Measurements from ENCODE around the gene DNAH3. TPM values are rescaled to one million over a fixed set of nuclear protein-coding genes. Genes with fewer than 3 reads are reported as not detected.

Gene DNAH3
- total RNA-seq, 1 donor from 2014 or later, result not detected

DNA sequence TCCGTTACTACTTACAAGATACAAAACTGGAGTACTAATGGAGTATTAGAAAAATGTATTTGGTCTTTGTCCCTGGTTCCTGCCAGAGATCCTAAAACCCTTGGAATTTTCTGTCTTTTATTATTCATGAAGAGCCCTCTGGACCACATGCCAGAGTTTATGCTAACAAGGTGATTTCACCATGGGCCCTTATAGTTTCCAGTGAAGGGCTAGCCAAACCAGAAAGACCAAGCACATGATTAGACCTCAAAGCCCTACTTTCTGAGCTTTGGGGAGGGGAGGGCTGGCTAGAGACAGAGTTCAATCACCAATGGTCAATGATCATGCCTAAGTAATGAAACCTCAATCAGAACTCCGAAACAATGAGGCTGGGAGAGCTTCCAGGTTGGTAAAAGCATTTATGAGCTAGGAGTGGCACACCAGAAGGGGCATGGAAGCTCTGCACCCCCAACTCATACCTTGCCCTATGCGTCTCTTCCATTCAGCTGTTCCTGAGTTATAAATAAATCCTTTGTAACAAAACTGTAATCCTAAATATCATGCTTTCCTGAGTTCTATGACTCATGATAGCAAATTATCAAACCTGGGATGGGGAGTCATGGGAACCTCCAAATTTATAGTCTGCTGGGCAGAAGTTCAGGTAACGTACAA lies 260.9 kb downstream of the DNAH3 start:
- TF ChIP-seq, protein P1, sequence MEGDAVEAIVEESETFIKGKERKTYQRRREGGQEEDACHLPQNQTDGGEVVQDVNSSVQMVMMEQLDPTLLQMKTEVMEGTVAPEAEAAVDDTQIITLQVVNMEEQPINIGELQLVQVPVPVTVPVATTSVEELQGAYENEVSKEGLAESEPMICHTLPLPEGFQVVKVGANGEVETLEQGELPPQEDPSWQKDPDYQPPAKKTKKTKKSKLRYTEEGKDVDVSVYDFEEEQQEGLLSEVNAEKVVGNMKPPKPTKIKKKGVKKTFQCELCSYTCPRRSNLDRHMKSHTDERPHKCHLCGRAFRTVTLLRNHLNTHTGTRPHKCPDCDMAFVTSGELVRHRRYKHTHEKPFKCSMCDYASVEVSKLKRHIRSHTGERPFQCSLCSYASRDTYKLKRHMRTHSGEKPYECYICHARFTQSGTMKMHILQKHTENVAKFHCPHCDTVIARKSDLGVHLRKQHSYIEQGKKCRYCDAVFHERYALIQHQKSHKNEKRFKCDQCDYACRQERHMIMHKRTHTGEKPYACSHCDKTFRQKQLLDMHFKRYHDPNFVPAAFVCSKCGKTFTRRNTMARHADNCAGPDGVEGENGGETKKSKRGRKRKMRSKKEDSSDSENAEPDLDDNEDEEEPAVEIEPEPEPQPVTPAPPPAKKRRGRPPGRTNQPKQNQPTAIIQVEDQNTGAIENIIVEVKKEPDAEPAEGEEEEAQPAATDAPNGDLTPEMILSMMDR (conservative IDR thresholded peaks at IDR 0.05; ENCODE audit: low read depth, low read length), result no peak
- no peak overlapping the region for H3K4me3 ChIP-seq (ENCODE audit: low read depth, low read length)
- no peak for DNase-seq (ENCODE audit: low read depth)

DNA sequence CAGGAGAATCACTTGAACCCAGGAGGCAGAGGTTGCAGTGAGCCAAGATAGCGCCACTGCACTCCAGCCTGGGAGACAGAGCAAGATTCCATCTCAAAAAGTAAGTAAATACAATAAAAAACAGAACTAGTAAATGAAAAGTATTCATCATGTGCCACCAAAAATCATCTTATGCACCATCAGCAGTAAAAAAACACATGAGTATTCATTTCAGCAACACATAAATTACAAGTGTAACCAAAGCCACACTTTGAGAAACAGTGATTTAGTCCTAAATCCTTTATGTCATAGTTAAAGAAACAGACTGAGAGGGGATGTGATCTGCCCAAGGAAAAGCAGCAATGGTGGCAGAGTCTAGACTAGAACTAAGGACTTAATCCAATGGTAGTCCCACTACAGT lies 263.4 kb downstream of the DNAH3 start:
- no peak for DNase-seq (ENCODE audit: low read depth)
- no peak overlapping the region for H3K4me3 ChIP-seq (ENCODE audit: low read depth, low read length)
- TF ChIP-seq, protein P1 (conservative IDR thresholded peaks at IDR 0.05; ENCODE audit: low read depth, low read length), result no peak

DNA sequence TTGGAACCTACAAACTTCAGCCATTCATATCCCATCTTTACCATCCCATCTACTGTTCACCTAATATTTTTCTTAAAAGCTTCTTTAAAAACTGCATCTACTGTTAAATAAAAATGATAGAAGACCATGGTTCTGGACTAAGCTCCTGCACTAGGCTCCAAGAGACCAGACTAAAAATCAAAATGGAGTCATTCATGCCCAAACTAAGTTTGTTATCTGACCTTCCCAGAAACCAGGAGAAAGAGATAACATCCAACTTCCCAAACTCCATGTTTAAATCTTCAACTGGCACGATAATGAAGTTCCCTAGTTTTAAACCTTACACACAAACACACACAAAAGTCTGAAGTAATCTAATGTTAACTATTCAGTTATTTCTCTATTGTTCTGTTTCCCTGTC lies 264.3 kb downstream of the DNAH3 start:
- DNase-seq (ENCODE audit: low read depth), result no peak
- TF ChIP-seq, protein P1 (conservative IDR thresholded peaks at IDR 0.05; ENCODE audit: low read depth, low read length), result no peak
- H3K4me3 ChIP-seq (ENCODE audit: low read depth, low read length), result no peak overlapping the region

DNA sequence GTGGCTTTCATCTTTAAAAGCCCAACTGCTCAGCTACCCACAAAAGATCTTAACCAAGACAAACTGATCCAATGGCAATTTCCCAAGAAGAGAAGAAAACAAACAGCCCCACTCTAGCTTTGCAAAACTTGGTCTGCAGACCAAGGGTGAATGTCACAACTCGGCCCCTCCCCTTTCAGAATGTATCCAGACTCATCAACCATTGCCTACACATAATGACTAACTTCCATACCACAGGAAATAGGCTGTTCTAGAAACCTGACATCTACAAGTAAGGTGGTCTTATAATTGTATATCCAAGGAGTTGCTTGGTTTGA lies 266.4 kb downstream of the DNAH3 start:
- no peak for DNase-seq (ENCODE audit: low read depth)
- no peak overlapping the region for H3K4me3 ChIP-seq (ENCODE audit: low read depth, low read length)
- TF ChIP-seq, protein P1 (conservative IDR thresholded peaks at IDR 0.05; ENCODE audit: low read depth, low read length), result no peak

DNA sequence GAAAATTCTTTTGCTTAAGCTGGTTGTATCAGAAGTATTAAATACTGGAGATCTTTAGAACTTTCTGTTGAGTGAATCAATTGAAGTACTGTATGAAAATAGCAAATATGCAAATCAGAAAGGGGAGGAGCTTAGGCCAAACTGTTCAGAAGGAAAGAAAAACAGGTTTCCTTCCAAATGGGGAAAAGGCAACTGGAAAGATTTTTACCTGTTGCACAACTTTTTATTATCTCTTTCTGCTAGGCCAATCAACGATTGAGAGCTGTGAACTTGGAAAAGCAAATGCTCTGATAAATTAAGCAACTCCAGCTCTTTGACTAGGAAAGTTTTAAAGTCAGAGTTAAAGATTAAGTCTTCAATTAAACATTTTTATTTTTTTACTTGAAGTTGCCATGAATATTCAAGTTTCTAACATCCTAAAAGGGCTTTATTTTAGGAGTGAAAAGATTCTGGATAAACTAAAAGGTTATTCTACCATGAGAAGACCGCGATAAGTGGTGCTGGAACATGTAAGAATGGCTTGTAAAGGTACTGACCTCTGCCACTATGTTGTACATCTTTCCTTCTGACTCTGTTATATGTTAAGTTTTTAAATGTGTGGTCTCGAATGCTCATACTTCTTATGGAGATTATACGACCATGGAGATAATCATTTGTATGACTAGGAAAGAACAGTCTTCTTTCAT lies 266.9 kb downstream of the DNAH3 start:
- no peak for DNase-seq (ENCODE audit: low read depth)
- TF ChIP-seq, protein P1 (conservative IDR thresholded peaks at IDR 0.05; ENCODE audit: low read depth, low read length), result no peak
- H3K4me3 ChIP-seq (ENCODE audit: low read depth, low read length), result no peak overlapping the region

Other genes starting within 250 kb of the DNAH3 start
- 26.0 and 55.3 TPM in 2 replicates for gene LDAF1, start 7.8 kb upstream of the DNAH3 start, total RNA-seq
- gene ZP2, start 60.7 kb upstream of the DNAH3 start, total RNA-seq, result not detected in 2 replicates
- not detected in 2 replicates for gene ANKS4B, start 82.9 kb upstream of the DNAH3 start, total RNA-seq
- 0.14 and 17.0 TPM in 2 replicates for gene CRYM, start 127.4 kb upstream of the DNAH3 start, total RNA-seq